Epithelial cell of prostate (primary cell): Measurements from ENCODE around the gene MED12L.

Source experiments
- DNase-seq: peaks from one replicate; pipeline ENCODE4 v3.0.0-alpha.2; 2011; ENCODE audit warnings: low read depth, low spot score
- H3K27ac ChIP-seq: fragments of 450-650 bp; 2 replicates; pipeline ENCODE4 v1.5.1; 2017; ENCODE audit warnings: mild to moderate bottlenecking

MED12L gene

GRCh38 chr3:151307583-151308488 is 222.4 kb downstream of the MED12L start:
- H3K27ac ChIP-seq = peak overlapping the region; percentile 99
- no peak for DNase-seq

GRCh38 chr3:151309566-151309965 is 224.1 kb downstream of the MED12L start:
- H3K27ac ChIP-seq = peak overlapping the region; percentile 99
- DNase-seq = no peak

GRCh38 chr3:151312972-151313371 is 227.5 kb downstream of the MED12L start:
- no peak overlapping the region for H3K27ac ChIP-seq
- DNase-seq = no peak

- DNase-seq = no peak
- H3K27ac ChIP-seq = peak overlapping the region; percentile 96
Measured at GRCh38 chr3:151314137-151314536, 228.7 kb downstream of the MED12L start.

- H3K27ac ChIP-seq = peak overlapping the region; percentile 96
- no peak for DNase-seq
Measured at GRCh38 chr3:151314593-151314992, 229.1 kb downstream of the MED12L start.

- DNase-seq = no peak
- peak overlapping the region; percentile 96 for H3K27ac ChIP-seq
Measured at GRCh38 chr3:151315136-151315535, 229.7 kb downstream of the MED12L start.

- peak overlapping the region; percentile 96 for H3K27ac ChIP-seq
Measured at GRCh38 chr3:151315846-151316245, 230.4 kb downstream of the MED12L start.

GRCh38 chr3:151316267-151316991 is 231.0 kb downstream of the MED12L start, which contains the start of gene GPR87:
GPR87 (minus strand) TSS chr3:151316820; CDS start chr3:151300100, 16,720 bp downstream.
- DNase-seq = peak; percentile 96
- peak within 1 kb of the TSS; percentile 96 for H3K27ac ChIP-seq

More at GRCh38 chr3:151315846-151316245, 230.4 kb downstream of the MED12L start:
- peak; percentile 61 for DNase-seq

- no peak for DNase-seq
- H3K27ac ChIP-seq = peak overlapping the region; percentile 96
Measured at GRCh38 chr3:151318313-151318712, 232.8 kb downstream of the MED12L start.

- DNase-seq = peak; percentile 87
- peak overlapping the region; percentile 96 for H3K27ac ChIP-seq
Measured at GRCh38 chr3:151318991-151319390, 233.5 kb downstream of the MED12L start.

GRCh38 chr3:151319628-151320027 is 234.2 kb downstream of the MED12L start:
- no peak for DNase-seq
- H3K27ac ChIP-seq = peak overlapping the region; percentile 96

- DNase-seq = no peak
- peak overlapping the region; percentile 96 for H3K27ac ChIP-seq
Measured at GRCh38 chr3:151320131-151320530, 234.7 kb downstream of the MED12L start.

- no peak for DNase-seq
- no peak overlapping the region for H3K27ac ChIP-seq
Measured at GRCh38 chr3:151321526-151321925, 236.1 kb downstream of the MED12L start.

- no peak overlapping the region for H3K27ac ChIP-seq
- DNase-seq = no peak
Measured at GRCh38 chr3:151322511-151322910, 237.0 kb downstream of the MED12L start.

GRCh38 chr3:151327571-151328198 is 242.2 kb downstream of the MED12L start:
- DNase-seq = no peak
- H3K27ac ChIP-seq = peak overlapping the region; percentile 10

GRCh38 chr3:151328298-151328995 is 243.0 kb downstream of the MED12L start:
- peak overlapping the region; percentile 10 for H3K27ac ChIP-seq
- no peak for DNase-seq

- no peak for DNase-seq
- H3K27ac ChIP-seq = peak within 1 kb of the TSS; percentile 10
Measured at GRCh38 chr3:151329363-151329762, 243.9 kb downstream of the MED12L start, which contains the start of gene P2RY13. P2RY13 (minus strand) TSS chr3:151329549; CDS start chr3:151329528, 21 bp downstream.

GRCh38 chr3:151330379-151330778 is 244.9 kb downstream of the MED12L start:
- no peak overlapping the region for H3K27ac ChIP-seq
- no peak for DNase-seq

GRCh38 chr3:151330899-151331298 is 245.4 kb downstream of the MED12L start:
- H3K27ac ChIP-seq = no peak overlapping the region
- DNase-seq = no peak

- H3K27ac ChIP-seq = no peak overlapping the region
Measured at GRCh38 chr3:151331696-151332095, 246.2 kb downstream of the MED12L start.

More at GRCh38 chr3:151331696-151332095, 246.2 kb downstream of the MED12L start:
- no peak for DNase-seq
